HG02970 (cell line): Measurements from ENCODE around the gene ZNF813.
"Not testable (repeated sequence)": the region's sequence is repeated elsewhere in the genome, so short reads cannot be mapped to it uniquely, and the experiment has no call there.

ENCODE experiments used
- ATAC-seq: cut with Tn5 transposase; IDR thresholded peaks from one replicate; pipeline ENCODE4 v1.9.1; 2021; ENCODE audit warnings: mild to moderate bottlenecking, moderate library complexity, moderate number of reproducible peaks; ENCODE audit not compliant: unreplicated experiment, low FRiP score

ZNF813 gene

GRCh38 chr19:53475470-53475869 is 7.9 kb downstream of the ZNF813 start:
- not testable (repeated sequence) for ATAC-seq

GRCh38 chr19:53483751-53484150 is 16.2 kb downstream of the ZNF813 start:
- not testable (repeated sequence) for ATAC-seq

- ATAC-seq: no peak
Measured at GRCh38 chr19:53485046-53486004, 17.8 kb downstream of the ZNF813 start.

GRCh38 chr19:53492153-53492552 is 24.6 kb downstream of the ZNF813 start:
- no peak for ATAC-seq

GRCh38 chr19:53497311-53498023 is 29.9 kb downstream of the ZNF813 start:
- ATAC-seq: not testable (repeated sequence)

- ATAC-seq: not testable (repeated sequence)
Measured at GRCh38 chr19:53498024-53498395, 30.5 kb downstream of the ZNF813 start.

GRCh38 chr19:53503151-53503550 is 35.6 kb downstream of the ZNF813 start:
- ATAC-seq: not testable (repeated sequence)

GRCh38 chr19:53503671-53504364 is 36.3 kb downstream of the ZNF813 start:
- not testable (repeated sequence) for ATAC-seq

- ATAC-seq: not testable (repeated sequence)
Measured at GRCh38 chr19:53504365-53504703, 36.8 kb downstream of the ZNF813 start.

- no peak for ATAC-seq
Measured at GRCh38 chr19:53504885-53505284, 37.4 kb downstream of the ZNF813 start.

GRCh38 chr19:53506728-53507127 is 39.2 kb downstream of the ZNF813 start:
- no peak for ATAC-seq

GRCh38 chr19:53507523-53508442 is 40.2 kb downstream of the ZNF813 start:
- no peak for ATAC-seq

- no peak for ATAC-seq
Measured at GRCh38 chr19:53509443-53509842, 41.9 kb downstream of the ZNF813 start.

GRCh38 chr19:53509845-53510244 is 42.3 kb downstream of the ZNF813 start:
- ATAC-seq: no peak

- ATAC-seq: no peak
Measured at GRCh38 chr19:53511357-53511756, 43.8 kb downstream of the ZNF813 start.

- no peak for ATAC-seq
Measured at GRCh38 chr19:53511933-53512374, 44.4 kb downstream of the ZNF813 start.

- ATAC-seq: not testable (repeated sequence)
Measured at GRCh38 chr19:53515047-53515446, 47.5 kb downstream of the ZNF813 start.

GRCh38 chr19:53517114-53517741 is 49.7 kb downstream of the ZNF813 start:
- ATAC-seq: no peak

- no peak for ATAC-seq
Measured at GRCh38 chr19:53518121-53518520, 50.6 kb downstream of the ZNF813 start.
